Ectodermal cell (in vitro differentiated cells): Measurements from ENCODE around the gene FAM25G.
"Not testable (repeated sequence)": the region's sequence is repeated elsewhere in the genome, so short reads cannot be mapped to it uniquely, and the experiment has no call there.

Experiments used
- H3K27ac ChIP-seq: 2 replicates; pipeline ENCODE4 v1.7.0; 2013; ENCODE audit warnings: mild to moderate bottlenecking, low read depth, low read length; ENCODE audit not compliant: insufficient read depth, poor library complexity, severe bottlenecking
- H3K27me3 ChIP-seq: 2 replicates; pipeline ENCODE4 v1.7.0; 2013; ENCODE audit warnings: mild to moderate bottlenecking, low read length; ENCODE audit not compliant: insufficient read depth, control insufficient read depth, poor library complexity, severe bottlenecking
- H3K36me3 ChIP-seq: one replicate; pipeline ENCODE4 v1.7.0; 2013; ENCODE audit warnings: low read length; ENCODE audit not compliant: control insufficient read depth, insufficient read depth
- H3K4me1 ChIP-seq: one replicate; pipeline ENCODE4 v1.7.0; 2013; ENCODE audit warnings: low read length; ENCODE audit not compliant: control insufficient read depth, insufficient read depth
- H3K4me3 ChIP-seq: 2 replicates; pipeline ENCODE4 v1.7.0; 2013; ENCODE audit warnings: low read depth, low read length, control low read depth; ENCODE audit not compliant: insufficient read depth
- H3K9me3 ChIP-seq: 2 replicates; pipeline ENCODE4 v1.7.0; 2013; ENCODE audit warnings: mild to moderate bottlenecking, low read length, moderate library complexity; ENCODE audit not compliant: control insufficient read depth
- WGBS, 2 experiments: methylation state at CpG; one replicate each; pipeline ENCODE4 v1.1.7; 2013; ENCODE audit warnings: missing lambda C conversion rate in 2 of 2; 5-methylcytosine and 5-hydroxymethylcytosine counted together

FAM25G gene

DNA sequence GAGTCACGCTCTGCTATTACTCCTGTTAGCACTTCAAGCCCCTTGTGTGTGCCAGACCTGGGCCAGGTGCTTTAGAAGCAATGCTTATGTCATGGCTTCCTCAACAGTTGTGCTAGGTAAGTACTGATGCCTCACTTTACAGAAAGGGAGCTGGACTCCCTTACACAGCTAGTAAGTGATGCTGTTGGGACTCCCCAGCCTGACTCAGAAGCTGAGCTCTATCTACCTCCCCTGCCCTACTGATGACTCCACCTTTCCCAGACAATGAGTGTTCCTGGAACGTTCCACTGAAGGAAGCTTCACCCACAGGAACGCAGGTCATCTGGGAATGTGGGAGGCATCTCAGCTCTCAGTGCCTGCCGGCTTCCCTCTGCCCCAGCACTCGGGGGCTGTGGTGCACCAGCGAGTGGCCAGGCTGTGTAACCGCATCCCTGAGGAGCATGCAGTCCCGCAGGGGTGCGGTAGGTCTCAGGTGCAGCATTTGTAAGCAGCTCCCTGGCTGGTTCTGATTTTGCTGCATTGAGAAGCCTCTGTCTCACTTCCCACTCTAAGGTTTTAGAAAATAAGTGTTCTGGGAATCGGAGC, 10.2 kb downstream of the FAM25G start:
- H3K27ac ChIP-seq, H3K36me3 ChIP-seq, H3K4me1 ChIP-seq, H3K9me3 ChIP-seq, H3K4me3 ChIP-seq, H3K27me3 ChIP-seq: not testable (repeated sequence)
- WGBS, 2 experiments = 75 to 78% methylated on average over 4 to 6 of the region's 10 CpGs

GRCh38 chr10:47480133-47480532, 11.4 kb downstream of the FAM25G start:
- H3K9me3 ChIP-seq, H3K4me3 ChIP-seq, H3K27me3 ChIP-seq, H3K36me3 ChIP-seq, H3K27ac ChIP-seq, H3K4me1 ChIP-seq: not testable (repeated sequence)
- WGBS, 2 experiments = no CpG with 5 or more reads among the region's 3 CpGs

GRCh38 chr10:47478114-47478513, 13.4 kb downstream of the FAM25G start:
- H3K27ac ChIP-seq, H3K36me3 ChIP-seq, H3K4me3 ChIP-seq, H3K4me1 ChIP-seq, H3K27me3 ChIP-seq, H3K9me3 ChIP-seq: not testable (repeated sequence)
- no CpG with 5 or more reads among the region's 5 CpGs for WGBS, 2 experiments

GRCh38 chr10:47477078-47477477, 14.4 kb downstream of the FAM25G start:
- H3K9me3 ChIP-seq, H3K4me3 ChIP-seq, H3K27ac ChIP-seq, H3K27me3 ChIP-seq, H3K4me1 ChIP-seq, H3K36me3 ChIP-seq: not testable (repeated sequence)
- 100% methylated on average over 4 of the region's 11 CpGs; no CpG with 5 or more reads in 1 of the 2 experiments for WGBS, 2 experiments

GRCh38 chr10:47475101-47475500, 16.4 kb downstream of the FAM25G start:
- H3K27ac ChIP-seq, H3K4me1 ChIP-seq, H3K27me3 ChIP-seq, H3K9me3 ChIP-seq, H3K4me3 ChIP-seq, H3K36me3 ChIP-seq: not testable (repeated sequence)
- 88 to 93% methylated on average over 3 of the region's 5 CpGs for WGBS, 2 experiments

- not testable (repeated sequence) for H3K27me3 ChIP-seq, H3K4me1 ChIP-seq, H3K36me3 ChIP-seq, H3K9me3 ChIP-seq, H3K27ac ChIP-seq, H3K4me3 ChIP-seq
- no CpG with 5 or more reads among the region's 7 CpGs for WGBS, 2 experiments
These were observed 18.0 kb downstream of the FAM25G start for GRCh38 chr10:47473516-47473915.

GRCh38 chr10:47472647-47473046, 18.9 kb downstream of the FAM25G start:
- no CpG with 5 or more reads among the region's 3 CpGs for WGBS, 2 experiments
- H3K9me3 ChIP-seq, H3K36me3 ChIP-seq, H3K27ac ChIP-seq, H3K27me3 ChIP-seq, H3K4me3 ChIP-seq, H3K4me1 ChIP-seq: not testable (repeated sequence)

GRCh38 chr10:47472072-47472471, 19.4 kb downstream of the FAM25G start:
- not testable (repeated sequence) for H3K9me3 ChIP-seq, H3K4me1 ChIP-seq, H3K27me3 ChIP-seq, H3K36me3 ChIP-seq, H3K27ac ChIP-seq, H3K4me3 ChIP-seq
- WGBS, 2 experiments = no CpG with 5 or more reads among the region's 5 CpGs

GRCh38 chr10:47468731-47469528, 22.6 kb downstream of the FAM25G start:
- H3K36me3 ChIP-seq, H3K4me3 ChIP-seq, H3K27me3 ChIP-seq, H3K27ac ChIP-seq, H3K4me1 ChIP-seq, H3K9me3 ChIP-seq: not testable (repeated sequence)
- 84 to 88% methylated on average over 6 to 9 of the region's 20 CpGs for WGBS, 2 experiments

- not testable (repeated sequence) for H3K27ac ChIP-seq, H3K4me3 ChIP-seq
- WGBS, 2 experiments = 94 to 97% methylated on average over 4 to 5 of the region's 7 CpGs
These were observed 23.5 kb downstream of the FAM25G start for GRCh38 chr10:47467957-47468356.

More at GRCh38 chr10:47467957-47468356, 23.5 kb downstream of the FAM25G start:
- H3K36me3 ChIP-seq, H3K9me3 ChIP-seq, H3K4me1 ChIP-seq, H3K27me3 ChIP-seq: not testable (repeated sequence)
